A549 (cell line): ENCODE results near the gene ANGPTL5. TPM values are rescaled to one million over a fixed set of nuclear protein-coding genes. Genes with fewer than 3 reads are reported as not detected.
"Not testable (repeated sequence)": the region's sequence is repeated elsewhere in the genome, so short reads cannot be mapped to it uniquely, and the experiment has no call there.

Experiments used
- ATAC-seq, 2 experiments: fragments of 200-7000 bp in 1 of 2; fragments of >200 bp in 1 of 2; cut with Nextera tagmentation in 1 of 2; cut with Tn5 transposase in 1 of 2; 3 replicates each; pipeline versions ENCODE4 v1.8.0 to v1.9.1; 2018 to 2020; ENCODE audit warnings: mild to moderate bottlenecking in 1 of 2, moderate library complexity in 1 of 2
- CTCF ChIA-PET: fragments of 300-600 bp; sonication (Branson Sonifier 250); formaldehyde crosslinking; extraction: SDS; loops from one replicate; lab custom pipeline; 2021; ENCODE audit warnings: antibody characterized with exemption, inconsistent platforms; lab: Yijun Ruan, JAX
- POLR2A ChIA-PET: fragments of 350-600 bp; formaldehyde crosslinking; extraction: SDS; loops from one replicate; lab custom pipeline; 2021; ENCODE audit warnings: antibody characterized with exemption, inconsistent platforms; lab: Yijun Ruan, JAX
- DNase-seq, 2 experiments: peaks; one replicate each; pipeline versions ENCODE4 v3.0.0 to v3.0.0-alpha.2; 2011 to 2016; ENCODE audit warnings: low read depth in 1 of 2, low spot score in 1 of 2
- FAIRE-seq: peaks from 2 replicates; lab custom pipeline; 2011; peaks lifted over from hg19 to GRCh38; lab: Jason Lieb, UNC
- H3K27ac ChIP-seq, 2 experiments: fragments of >200 bp; sonication (Bioruptor Twin); formaldehyde crosslinking; 3 replicates each; pipeline ENCODE4 v1.5.1; 2016 to 2017
- H3K4me1 ChIP-seq: fragments of >200 bp; sonication (Bioruptor Twin); formaldehyde crosslinking; 3 replicates; pipeline ENCODE4 v1.6.1; 2016
- H3K4me2 ChIP-seq: fragments of >200 bp; sonication (Bioruptor Twin); formaldehyde crosslinking; 3 replicates; pipeline ENCODE4 v1.6.1; 2016
- H3K4me3 ChIP-seq: fragments of >200 bp; sonication (Bioruptor Twin); formaldehyde crosslinking; 3 replicates; pipeline ENCODE4 v1.5.1; 2016
- H3K9me3 ChIP-seq: fragments of >200 bp; sonication (Bioruptor Twin); formaldehyde crosslinking; 3 replicates; pipeline ENCODE4 v1.6.1; 2016
- BHLHE40 ChIP-seq: IDR thresholded peaks from 2 replicates; pipeline ENCODE4 v1.6.1; 2012; ENCODE audit warnings: low read depth, low read length, inconsistent platforms
- CBX2 ChIP-seq: fragments of 200-600 bp; sonication (generic); IDR thresholded peaks from 2 replicates; pipeline ENCODE4 v1.6.1; 2016; ENCODE audit warnings: low read depth, mild to moderate bottlenecking, borderline replicate concordance
- CBX8 ChIP-seq: fragments of 200-600 bp; sonication (generic); IDR thresholded peaks from 2 replicates; pipeline ENCODE4 v1.6.1; 2016
- CEBPB ChIP-seq, 2 experiments: fragments of >200 bp in 1 of 2; sonication (Bioruptor Twin) in 1 of 2; formaldehyde crosslinking in 1 of 2; IDR thresholded peaks; 2 replicates each; pipeline ENCODE4 v1.6.1; 2012 to 2016
- CHD2 ChIP-seq: fragments of 150-350 bp; IDR thresholded peaks from 2 replicates; pipeline ENCODE4 v1.6.1; 2014; ENCODE audit warnings: low read length; ENCODE audit not compliant: partially characterized antibody
- CHD4 ChIP-seq: fragments of 200-600 bp; sonication (generic); IDR thresholded peaks from 2 replicates; pipeline ENCODE4 v1.6.1; 2016; ENCODE audit warnings: antibody characterized with exemption, mild to moderate bottlenecking, borderline replicate concordance
- FOXS1 ChIP-seq: fragments of 250-450 bp; sonication (Bioruptor Pico); IDR thresholded peaks from 2 replicates; pipeline ENCODE4 v1.5.0; 2020; ENCODE audit warnings: mild to moderate bottlenecking, moderate library complexity
- GATA3 ChIP-seq: IDR thresholded peaks from 2 replicates; pipeline ENCODE4 v1.6.1; 2012; ENCODE audit warnings: borderline replicate concordance
- HDAC2 ChIP-seq: fragments of 200-600 bp; sonication (generic); IDR thresholded peaks from 2 replicates; pipeline ENCODE4 v1.6.1; 2016
- MYC ChIP-seq: IDR thresholded peaks from 2 replicates; pipeline ENCODE4 v1.6.1; 2012; ENCODE audit warnings: mild to moderate bottlenecking, inconsistent platforms, low read length, improper control_type of control experiment, borderline replicate concordance
- NFE2L2 ChIP-seq: fragments of 150-350 bp; conservative IDR thresholded peaks from 2 replicates; pipeline ENCODE4 v1.6.1; 2014; ENCODE audit warnings: low read length
- POLR2AphosphoS2 ChIP-seq: conservative IDR thresholded peaks from 2 replicates; pipeline ENCODE4 v1.6.1; 2012; ENCODE audit warnings: low read length, improper control_type of control experiment, inconsistent platforms
- RCOR1 ChIP-seq: fragments of 150-350 bp; IDR thresholded peaks from 2 replicates; pipeline ENCODE4 v1.6.1; 2014; ENCODE audit warnings: antibody characterized with exemption, low read length, low read depth
- RFX5 ChIP-seq: fragments of 450-650 bp; IDR thresholded peaks from 2 replicates; pipeline ENCODE4 v1.7.1; 2014; ENCODE audit warnings: antibody characterized with exemption, mild to moderate bottlenecking, moderate library complexity
- TP53 ChIP-seq: fragments of 250-450 bp; sonication (Bioruptor Pico); IDR thresholded peaks from 2 replicates; pipeline ENCODE4 v1.5.0; 2021; ENCODE audit warnings: mild to moderate bottlenecking, moderate library complexity
- WGBS: methylation state at CpG from one replicate; pipeline ENCODE4 v1.1.6; 2017; ENCODE audit errors: missing lambda C conversion rate; 5-methylcytosine and 5-hydroxymethylcytosine counted together
- polyA minus RNA-seq: library from RNA; depleted of rRNA, polyadenylated mRNA; stranded (reverse); fragments of >200 nt; gene quantifications from 2 replicates; pipeline ENCODE4 v1.2.3, GENCODE V29; 2011; rRNA and poly(A)+ RNA removed
- polyA plus RNA-seq, 4 experiments: library from polyadenylated mRNA; depleted of rRNA in 3 of 4; stranded (reverse); fragments of >200 nt; fragmentation: RNase III in 1 of 4; extraction: RNeasy Plus Mini Kit Qiagen cat#74134 plus additional on column Dnase treatment in 1 of 4; gene quantifications; 2 replicates in 3 of 4; 3 replicates in 1 of 4; pipeline ENCODE4 v1.2.3, GENCODE V29; 2011 to 2017
- TF ChIP-seq, protein P1 (sequence below): fragments of >200 bp; sonication (Bioruptor Twin); formaldehyde crosslinking; IDR thresholded peaks from 2 replicates; pipeline ENCODE4 v1.6.1; 2016
- TF ChIP-seq, protein P2 (sequence below): fragments of 450-650 bp; IDR thresholded peaks from 2 replicates; pipeline ENCODE4 v1.6.1; 2014; ENCODE audit warnings: antibody characterized with exemption
- TF ChIP-seq, protein P3 (sequence below): fragments of 250-450 bp; sonication (Bioruptor Pico); IDR thresholded peaks from 2 replicates; pipeline ENCODE4 v1.5.0; 2020; ENCODE audit warnings: low read depth, mild to moderate bottlenecking, moderate library complexity
- TF ChIP-seq, protein P4 (sequence below): fragments of 250-450 bp; sonication (Bioruptor Pico); IDR thresholded peaks from 2 replicates; pipeline ENCODE4 v1.5.0; 2021; ENCODE audit warnings: mild to moderate bottlenecking, moderate library complexity, borderline replicate concordance
- TF ChIP-seq, protein P5 (sequence below): IDR thresholded peaks from 2 replicates; pipeline ENCODE4 v1.6.1; 2012

ANGPTL5 gene
- polyA plus RNA-seq (2011; rRNA removed) (not detected in 2 replicates), polyA plus RNA-seq (2017; fragmentation: RNase III; extraction: RNeasy Plus Mini Kit Qiagen cat#74134 plus additional on column Dnase treatment) (not detected in 3 replicates), polyA minus RNA-seq (not detected in 2 replicates)
- polyA plus RNA-seq (2012; cell fraction: cytosol; rRNA removed), result not detected in 2 replicates
- polyA plus RNA-seq (2012; cell fraction: nucleus; rRNA removed), result not detected in 2 replicates

DNA sequence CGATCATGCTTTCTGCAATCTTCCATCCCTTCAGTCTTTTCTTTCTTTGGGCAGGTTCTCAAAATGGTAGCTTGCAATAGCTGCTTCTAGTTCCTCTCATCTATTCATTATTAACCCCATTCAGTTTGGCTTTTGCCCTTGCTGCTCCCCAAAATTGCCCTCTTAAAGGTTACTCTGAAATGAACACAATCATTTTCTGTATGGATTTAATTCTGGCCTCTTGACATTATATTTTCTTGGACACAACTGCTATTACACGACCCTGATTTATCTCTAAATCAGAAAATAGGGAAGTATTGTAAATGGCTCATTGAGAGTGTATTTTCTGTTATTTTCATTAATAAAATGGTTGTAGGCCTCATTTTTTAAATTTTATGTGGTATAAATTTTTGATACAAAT is at the start of gene ANGPTL5:
Gene ANGPTL5 (minus strand): TSS at position 101 of the 400 bp plus-strand sequence. CDS start 8,613 bp downstream, outside the sequence.
- FAIRE-seq (no peak), DNase-seq (no peak), ATAC-seq (no peak)
- ChIA-PET POLR2A (interaction anchor here (0.9 kb wide), 1 partner anchor 92 kb away, joined by 3 read pairs; no protein-coding TSS in a partner anchor), CTCF (interaction anchor here (3.9 kb wide), 1 partner anchor 91 kb away, joined by 20 read pairs; no protein-coding TSS in a partner anchor)
- TF ChIP-seq HDAC2, result no peak
- TF ChIP-seq, protein P1, sequence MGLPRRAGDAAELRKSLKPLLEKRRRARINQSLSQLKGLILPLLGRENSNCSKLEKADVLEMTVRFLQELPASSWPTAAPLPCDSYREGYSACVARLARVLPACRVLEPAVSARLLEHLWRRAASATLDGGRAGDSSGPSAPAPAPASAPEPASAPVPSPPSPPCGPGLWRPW, result no peak
- TF ChIP-seq GATA3, result no peak
- no peak for TF ChIP-seq CHD4
- TF ChIP-seq, protein P2, sequence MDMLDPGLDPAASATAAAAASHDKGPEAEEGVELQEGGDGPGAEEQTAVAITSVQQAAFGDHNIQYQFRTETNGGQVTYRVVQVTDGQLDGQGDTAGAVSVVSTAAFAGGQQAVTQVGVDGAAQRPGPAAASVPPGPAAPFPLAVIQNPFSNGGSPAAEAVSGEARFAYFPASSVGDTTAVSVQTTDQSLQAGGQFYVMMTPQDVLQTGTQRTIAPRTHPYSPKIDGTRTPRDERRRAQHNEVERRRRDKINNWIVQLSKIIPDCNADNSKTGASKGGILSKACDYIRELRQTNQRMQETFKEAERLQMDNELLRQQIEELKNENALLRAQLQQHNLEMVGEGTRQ, result no peak
- no peak for TF ChIP-seq CBX2
- TF ChIP-seq BHLHE40, result no peak
- TF ChIP-seq, protein P3, sequence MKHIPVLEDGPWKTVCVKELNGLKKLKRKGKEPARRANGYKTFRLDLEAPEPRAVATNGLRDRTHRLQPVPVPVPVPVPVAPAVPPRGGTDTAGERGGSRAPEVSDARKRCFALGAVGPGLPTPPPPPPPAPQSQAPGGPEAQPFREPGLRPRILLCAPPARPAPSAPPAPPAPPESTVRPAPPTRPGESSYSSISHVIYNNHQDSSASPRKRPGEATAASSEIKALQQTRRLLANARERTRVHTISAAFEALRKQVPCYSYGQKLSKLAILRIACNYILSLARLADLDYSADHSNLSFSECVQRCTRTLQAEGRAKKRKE (CRISPR knock-in tag), result no peak
- TF ChIP-seq, protein P4, sequence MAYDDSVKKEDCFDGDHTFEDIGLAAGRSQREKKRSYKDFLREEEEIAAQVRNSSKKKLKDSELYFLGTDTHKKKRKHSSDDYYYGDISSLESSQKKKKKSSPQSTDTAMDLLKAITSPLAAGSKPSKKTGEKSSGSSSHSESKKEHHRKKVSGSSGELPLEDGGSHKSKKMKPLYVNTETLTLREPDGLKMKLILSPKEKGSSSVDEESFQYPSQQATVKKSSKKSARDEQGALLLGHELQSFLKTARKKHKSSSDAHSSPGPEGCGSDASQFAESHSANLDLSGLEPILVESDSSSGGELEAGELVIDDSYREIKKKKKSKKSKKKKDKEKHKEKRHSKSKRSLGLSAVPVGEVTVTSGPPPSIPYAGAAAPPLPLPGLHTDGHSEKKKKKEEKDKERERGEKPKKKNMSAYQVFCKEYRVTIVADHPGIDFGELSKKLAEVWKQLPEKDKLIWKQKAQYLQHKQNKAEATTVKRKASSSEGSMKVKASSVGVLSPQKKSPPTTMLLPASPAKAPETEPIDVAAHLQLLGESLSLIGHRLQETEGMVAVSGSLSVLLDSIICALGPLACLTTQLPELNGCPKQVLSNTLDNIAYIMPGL (CRISPR knock-in tag), result no peak
- no peak for TF ChIP-seq TP53 (CRISPR knock-in tag)
- no peak for TF ChIP-seq CBX8
- Histone ChIP-seq H3K9me3 (no peaks in the 10 kb centered on the region), H3K4me3 (peak within 1 kb of the TSS; percentile 49), H3K27ac (peak within 1 kb of the TSS; percentile 77 to 89), H3K4me2 (peak within 1 kb of the TSS; percentile 79), H3K4me1 (peaks cover 34% of the 10 kb centered on the region)
- WGBS, result 55% methylated on average over 2 of the region's 2 CpGs

DNA sequence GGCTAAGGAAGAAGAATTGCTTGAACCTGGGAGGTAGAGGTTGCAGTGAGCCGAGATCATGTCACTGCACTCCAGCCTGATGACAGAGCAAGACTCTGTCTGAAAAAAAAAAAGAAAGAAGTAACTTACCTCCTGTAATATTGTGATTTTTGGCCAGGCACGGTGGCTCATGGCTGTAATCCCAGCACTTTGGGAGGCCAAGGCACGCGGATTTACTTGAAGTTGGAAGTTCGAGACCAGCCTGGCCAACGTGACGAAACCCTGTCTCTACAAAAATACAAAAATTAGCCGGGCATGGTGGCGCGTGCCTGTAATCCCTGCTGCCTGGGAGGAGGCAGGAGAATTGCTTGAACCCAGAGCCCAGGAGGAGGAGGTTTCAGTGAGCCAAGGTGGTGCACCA is 47.9 kb upstream of the ANGPTL5 start:
- DNase-seq, FAIRE-seq, H3K4me2 ChIP-seq, POLR2A ChIA-PET, H3K4me3 ChIP-seq, H3K9me3 ChIP-seq, H3K4me1 ChIP-seq, H3K27ac ChIP-seq, CTCF ChIA-PET, ATAC-seq: not testable (repeated sequence)
- 93% methylated on average over 10 of the region's 10 CpGs for WGBS

DNA sequence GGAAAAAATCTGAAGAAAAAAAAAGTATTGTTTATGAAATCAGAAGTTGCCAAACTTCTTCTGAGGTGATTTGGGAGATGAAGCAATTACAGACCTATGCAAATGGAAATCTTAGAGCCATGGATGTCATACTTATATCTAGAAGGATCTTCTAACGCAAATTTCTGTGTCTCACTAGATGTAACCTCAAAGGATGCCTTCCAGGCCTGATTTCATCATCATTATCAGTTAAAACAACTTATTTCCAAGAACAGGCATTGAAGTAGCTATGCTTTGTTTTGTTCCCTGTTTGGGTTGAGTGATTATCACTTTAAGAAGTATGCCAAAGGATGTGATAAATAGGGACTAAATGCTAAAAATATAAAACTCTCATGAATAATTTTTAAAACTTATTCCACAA is 43.9 kb upstream of the ANGPTL5 start:
- 100% methylated on average over 1 of the region's 1 CpG for WGBS

DNA sequence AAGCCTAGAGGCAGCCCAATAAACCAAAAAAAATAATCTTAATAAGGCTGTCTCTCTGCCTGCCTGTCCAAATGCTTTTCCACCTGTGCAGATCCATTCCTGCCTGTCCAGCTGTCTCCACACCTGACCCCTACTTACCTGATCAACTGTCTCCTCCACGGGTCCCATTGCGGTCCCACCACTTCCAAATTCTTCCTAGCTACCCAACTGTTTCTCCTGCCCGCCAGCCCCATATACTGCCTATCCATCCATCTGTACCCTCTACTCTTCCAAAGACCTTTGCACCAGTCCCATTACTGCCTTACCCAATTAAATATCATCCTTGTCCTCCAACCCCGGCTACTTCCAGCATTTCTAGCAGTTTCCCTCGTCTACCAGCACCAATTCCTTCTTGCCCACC is 39.4 kb upstream of the ANGPTL5 start:
- no peak overlapping the region for H3K4me3 ChIP-seq
- no peak overlapping the region for H3K27ac ChIP-seq
- H3K4me2 ChIP-seq, result no peak overlapping the region
- H3K9me3 ChIP-seq, result no peaks in the 10 kb centered on the region
- FAIRE-seq, result no peak
- 83% methylated on average over 5 of the region's 5 CpGs for WGBS
- POLR2A ChIA-PET, result no interaction called here
- ATAC-seq, result no peak
- TF ChIP-seq FOXS1 (CRISPR knock-in tag) (no peak), CBX2 (no peak), RFX5 (no peak), CHD2 (no peak), MYC (no peak), POLR2AphosphoS2 (no peak), RCOR1 (no peak), CEBPB (IDR thresholded peaks at IDR 0.05) (no peak), HDAC2 (no peak), NFE2L2 (no peak)
- TF ChIP-seq, protein P2, result no peak
- TF ChIP-seq, protein P5, sequence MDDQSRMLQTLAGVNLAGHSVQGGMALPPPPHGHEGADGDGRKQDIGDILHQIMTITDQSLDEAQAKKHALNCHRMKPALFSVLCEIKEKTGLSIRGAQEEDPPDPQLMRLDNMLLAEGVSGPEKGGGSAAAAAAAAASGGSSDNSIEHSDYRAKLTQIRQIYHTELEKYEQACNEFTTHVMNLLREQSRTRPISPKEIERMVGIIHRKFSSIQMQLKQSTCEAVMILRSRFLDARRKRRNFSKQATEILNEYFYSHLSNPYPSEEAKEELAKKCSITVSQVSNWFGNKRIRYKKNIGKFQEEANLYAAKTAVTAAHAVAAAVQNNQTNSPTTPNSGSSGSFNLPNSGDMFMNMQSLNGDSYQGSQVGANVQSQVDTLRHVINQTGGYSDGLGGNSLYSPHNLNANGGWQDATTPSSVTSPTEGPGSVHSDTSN, result no peak
- no peaks in the 10 kb centered on the region for H3K4me1 ChIP-seq
- CTCF ChIA-PET, result no interaction called here
- no peak for DNase-seq

More for the DNA sequence above, 43.9 kb upstream of the ANGPTL5 start:
- H3K4me3 ChIP-seq, result no peak overlapping the region
- DNase-seq (no peak), FAIRE-seq (no peak), ATAC-seq (no peak)
- no peak overlapping the region for H3K27ac ChIP-seq
- ChIA-PET CTCF (no interaction called here), POLR2A (no interaction called here)
- no peak overlapping the region for H3K4me2 ChIP-seq
- H3K4me1 ChIP-seq, result no peaks in the 10 kb centered on the region
- no peaks in the 10 kb centered on the region for H3K9me3 ChIP-seq
- TF ChIP-seq BHLHE40, result no peak
